ENCODE data around the gene MSTO1.
"Not testable (repeated sequence)": the region's sequence is repeated elsewhere in the genome, so short reads cannot be mapped to it uniquely, and the experiment has no call there.

The MSTO1 gene

DNA sequence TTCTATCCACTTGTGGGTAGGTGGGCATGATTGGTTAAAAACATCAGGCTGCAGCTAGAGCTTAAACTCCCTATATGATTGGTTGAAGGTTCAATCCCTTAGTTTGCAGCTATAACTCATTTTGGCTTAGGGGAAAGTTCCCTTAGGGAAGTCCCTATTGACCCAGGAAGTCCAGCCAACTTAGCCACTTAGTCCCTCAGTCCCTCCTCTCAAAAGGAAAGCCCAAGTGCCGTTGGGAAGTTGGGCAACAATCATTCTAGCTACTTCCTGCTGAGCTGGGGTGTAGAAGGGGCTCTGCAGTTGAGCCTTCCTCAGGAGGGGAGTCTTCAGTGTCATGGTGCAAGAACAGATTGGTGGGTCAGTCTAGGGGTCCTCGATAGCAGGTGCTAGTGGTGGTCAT is 12.2 kb downstream of the MSTO1 start:
- no peak for DNase-seq

DNA sequence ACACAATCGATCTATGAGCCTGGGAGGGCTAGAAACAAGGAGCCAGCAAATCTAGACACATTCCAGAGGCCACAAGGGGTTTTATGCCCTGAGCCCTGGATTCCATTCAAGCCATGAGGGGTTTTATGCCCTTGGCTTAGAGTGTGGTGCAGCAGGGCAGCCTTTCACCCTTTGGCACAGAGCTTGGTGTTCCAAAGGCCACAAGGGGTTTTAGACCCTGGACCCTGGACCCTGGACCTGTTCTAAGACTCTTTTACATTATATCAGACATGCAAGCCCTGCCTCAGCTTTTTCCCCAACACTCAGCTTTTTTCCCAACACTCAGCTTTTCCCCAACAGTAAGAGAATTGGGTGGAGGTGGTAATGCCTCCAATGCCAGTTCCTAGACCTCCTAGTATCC is 13.3 kb downstream of the MSTO1 start:
- no peak for DNase-seq

DNA sequence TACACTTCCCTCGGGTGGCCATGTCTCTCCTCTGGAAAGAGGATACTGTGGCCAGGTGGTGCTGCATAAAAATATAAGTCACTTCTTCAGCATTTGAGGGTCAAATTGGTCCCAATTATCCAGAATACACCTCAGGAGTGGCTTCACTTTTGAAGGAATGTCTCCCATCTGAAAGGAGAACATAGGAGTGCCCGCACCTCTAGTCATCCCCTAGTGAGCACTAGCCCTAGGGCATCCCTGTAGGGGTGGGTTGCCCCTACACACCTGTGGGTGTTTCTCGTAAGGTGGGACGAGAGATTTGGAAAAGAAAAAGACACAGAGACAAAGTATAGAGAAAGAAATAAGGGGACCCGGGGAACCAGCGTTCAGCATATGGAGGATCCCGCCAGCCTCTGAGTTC is 16.4 kb downstream of the MSTO1 start:
- not testable (repeated sequence) for DNase-seq

DNA sequence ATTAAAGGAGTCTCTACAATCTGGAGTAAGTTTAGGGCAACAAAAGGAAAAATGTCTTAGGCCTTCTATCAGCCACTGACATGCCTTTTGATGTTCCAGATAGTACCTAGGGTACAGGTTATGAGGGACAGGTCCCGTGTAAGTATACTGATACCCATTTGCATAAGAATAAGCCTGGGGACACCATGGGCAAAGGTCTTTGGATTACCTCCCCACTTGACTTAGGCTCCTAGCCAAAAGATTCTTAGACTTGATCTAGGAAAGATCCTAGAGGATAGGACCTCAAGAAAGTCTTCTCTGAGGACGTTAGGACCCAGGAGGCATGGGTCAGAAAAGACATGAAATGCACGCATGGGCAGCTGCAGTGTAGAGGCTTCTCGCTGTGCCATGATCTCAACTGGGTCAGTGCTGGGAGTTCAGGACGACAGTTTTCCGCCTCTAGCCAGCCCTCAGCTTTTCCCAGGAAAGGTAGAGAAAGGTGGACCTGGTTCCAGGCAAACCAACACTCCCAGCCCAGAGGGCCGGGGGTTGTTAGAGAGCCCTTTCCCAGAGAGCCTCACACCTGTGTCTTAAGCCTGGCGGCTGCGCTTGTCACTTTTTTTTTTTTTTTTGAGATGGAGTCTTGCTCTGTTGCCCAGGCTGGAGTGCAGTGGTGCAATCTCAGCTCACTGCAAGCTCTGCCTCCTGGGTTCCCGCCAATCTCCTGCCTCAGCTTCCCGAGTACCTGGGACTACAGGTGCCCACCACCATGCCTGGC is 26.6 kb downstream of the MSTO1 start:
- no peak for DNase-seq

DNA sequence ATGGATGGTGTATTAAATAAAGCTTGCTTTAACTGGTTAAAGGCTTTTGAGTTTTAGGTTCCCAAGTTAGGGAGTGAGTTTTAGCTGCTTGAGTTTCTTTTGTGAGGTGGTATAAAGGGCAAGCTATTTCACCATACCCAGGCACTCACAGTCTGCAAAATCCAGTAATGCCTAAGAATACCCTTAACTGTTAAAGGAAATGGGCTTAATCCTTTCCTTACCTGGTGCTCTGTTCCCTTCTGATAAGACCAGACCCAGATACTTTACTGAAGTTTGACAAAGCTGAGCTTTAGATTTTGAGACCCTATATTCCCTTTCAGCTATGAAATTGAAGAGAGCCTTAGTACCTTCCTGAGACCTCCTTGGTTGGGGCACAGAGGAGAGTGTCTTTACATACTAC is 30.3 kb downstream of the MSTO1 start:
- no peak for DNase-seq

DNA sequence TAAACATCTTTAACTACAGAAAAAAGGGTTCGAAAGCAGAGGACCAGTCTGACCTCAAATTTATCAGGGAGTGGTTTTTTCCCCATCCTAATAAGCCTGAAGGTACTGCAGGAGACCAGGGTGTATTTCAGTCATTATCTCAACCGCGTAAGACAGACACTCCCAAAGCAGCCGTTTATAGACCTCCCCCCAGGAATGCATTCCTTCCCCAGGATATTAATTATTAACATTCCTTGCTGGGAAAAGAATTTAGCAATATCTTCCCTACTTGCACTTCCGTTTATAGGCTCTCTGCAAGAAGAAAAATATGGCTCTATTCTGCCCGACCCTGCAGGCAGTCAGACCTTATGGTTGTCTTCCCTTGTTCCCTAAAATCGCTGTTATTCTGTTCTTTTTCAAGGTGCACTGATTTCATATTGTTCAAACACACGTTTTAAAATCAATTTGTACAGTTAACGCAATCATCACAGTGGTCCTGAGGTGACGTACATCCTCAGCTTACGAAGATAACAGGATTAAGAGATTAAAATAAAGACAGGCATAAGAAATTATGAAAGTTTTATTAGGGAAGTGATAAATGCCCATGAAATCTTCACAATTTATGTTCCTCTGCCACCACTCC is 32.7 kb downstream of the MSTO1 start:
- DNase-seq: not testable (repeated sequence)

DNA sequence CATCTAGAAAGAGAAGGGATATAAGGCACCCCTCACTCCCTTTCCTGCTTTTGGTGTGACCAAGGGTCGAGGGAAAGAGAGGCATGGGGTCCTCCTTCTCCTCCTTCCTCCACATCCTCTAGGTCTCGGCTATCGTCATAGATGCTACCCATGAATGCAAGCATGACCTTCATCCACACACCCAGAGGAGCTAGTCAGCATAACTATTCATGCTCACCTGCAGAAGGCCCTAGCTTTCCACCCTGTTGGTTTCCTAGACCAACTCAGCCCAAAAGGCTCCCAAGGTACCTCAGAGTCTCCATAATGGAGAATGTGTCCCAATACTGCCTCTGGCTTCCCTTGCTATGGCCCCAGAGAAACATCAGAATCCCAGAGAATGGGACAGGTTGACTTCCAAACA is 33.2 kb downstream of the MSTO1 start:
- no peak for DNase-seq

DNA sequence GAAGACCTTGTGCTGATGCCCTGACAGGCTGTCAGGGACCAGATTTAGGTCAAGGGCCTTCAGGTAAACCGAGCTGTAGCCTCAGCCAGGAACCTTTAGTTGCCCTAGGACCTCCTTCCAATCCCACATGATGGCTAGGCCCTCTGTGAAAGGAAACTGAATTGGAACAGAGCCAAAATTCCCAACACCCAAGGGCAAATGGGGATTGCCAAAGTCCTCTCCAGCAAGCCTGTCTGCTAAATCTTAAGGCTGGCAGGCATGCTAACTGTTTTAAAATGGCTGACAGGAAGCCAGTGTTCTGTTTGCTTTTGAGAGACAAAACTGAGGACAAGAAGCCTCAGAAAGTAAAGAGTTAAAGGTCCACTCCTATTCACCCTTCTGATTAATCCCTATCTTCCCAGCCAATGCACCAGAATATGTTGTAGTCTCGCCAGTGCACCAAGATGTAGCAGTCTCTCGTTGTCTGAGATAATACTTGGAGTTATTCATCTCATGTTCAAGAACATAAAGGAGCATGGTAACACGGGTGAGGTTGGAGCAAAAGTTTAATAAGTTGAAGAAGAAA is 35.1 kb downstream of the MSTO1 start:
- no peak for DNase-seq

DNA sequence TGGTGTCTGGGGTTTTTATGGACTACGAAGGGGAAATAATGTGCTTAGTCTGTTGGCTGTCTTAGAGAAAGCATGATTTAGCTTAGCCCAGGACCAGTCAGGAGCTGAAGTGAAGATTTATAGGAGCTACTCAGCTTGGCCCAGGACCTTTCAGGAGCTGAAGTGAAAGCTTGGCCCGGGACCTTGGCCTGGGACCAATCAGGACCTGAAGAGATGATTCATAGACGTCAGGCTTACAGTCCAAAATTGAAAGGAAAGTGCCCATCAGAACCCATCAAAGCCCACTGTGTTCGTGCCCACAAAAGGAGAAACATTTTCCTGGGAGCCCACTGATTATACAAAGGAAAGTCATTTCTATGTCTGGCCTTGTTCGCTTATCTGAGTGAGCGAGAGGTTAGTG is 35.6 kb downstream of the MSTO1 start:
- DNase-seq: no peak

DNA sequence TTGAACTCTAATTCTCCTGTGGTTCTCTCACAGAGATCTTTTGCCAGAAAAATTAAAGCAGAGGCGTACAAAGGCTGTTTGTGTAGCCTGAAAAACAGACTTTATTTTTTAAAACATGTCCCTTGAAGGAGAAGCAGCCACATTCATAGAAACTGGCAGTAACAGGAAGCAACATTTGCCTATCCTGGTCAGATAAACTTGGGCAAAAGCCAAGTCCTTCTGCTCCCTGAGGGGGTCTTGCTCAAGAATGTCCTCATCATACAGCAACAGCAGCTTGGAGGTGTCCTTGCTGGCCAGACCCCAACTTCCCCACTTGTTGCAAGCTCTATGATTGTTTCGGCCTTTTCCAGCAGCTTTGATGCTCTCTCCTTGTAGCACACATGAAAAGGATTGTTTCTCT is 36.3 kb downstream of the MSTO1 start:
- DNase-seq: no peak

DNA sequence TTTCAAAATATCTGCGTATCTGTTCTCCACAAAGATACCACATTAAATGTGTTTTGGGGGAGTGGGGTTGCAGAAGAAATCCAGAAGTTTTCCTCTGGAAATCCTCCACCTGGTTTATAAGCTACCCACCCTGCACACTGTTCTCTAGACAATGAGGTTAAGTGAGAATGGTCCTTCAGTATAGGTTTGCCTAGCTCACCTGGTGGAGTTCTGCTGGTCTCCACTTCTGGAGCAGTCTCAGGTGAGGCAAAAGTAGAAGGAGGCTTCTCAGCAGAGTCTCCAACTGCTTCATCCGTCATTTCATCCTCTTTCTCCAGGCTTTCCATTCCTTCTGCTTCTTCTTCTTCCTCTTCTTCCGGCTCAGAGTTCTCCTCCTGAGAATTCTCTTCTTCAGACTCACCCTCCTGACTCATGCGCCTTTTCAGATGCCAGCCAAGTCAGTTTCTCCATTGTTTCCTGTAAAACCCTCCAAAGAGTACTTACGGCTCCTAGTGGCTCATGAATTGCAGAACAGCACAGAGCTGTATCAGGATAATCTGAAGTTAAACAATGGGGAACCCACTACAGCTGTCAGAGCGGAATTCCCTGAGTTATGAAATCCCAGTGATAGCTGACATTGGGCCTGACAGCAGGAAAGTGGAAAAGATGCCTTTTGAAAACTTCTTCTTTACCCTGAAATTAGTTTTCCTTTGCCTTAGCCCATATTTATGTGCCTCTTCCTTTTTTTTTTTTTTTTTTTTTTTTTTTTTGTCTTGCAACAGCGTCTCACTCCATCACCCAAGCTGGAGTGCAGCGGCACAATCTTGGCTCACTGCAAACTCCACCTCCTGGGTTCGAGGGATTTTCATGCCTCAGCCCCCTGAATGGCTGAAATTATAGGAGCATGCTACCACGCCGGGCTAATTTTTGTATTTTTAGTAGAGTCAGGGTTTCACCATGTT is 38.5 kb downstream of the MSTO1 start:
- DNase-seq: no peak

DNA sequence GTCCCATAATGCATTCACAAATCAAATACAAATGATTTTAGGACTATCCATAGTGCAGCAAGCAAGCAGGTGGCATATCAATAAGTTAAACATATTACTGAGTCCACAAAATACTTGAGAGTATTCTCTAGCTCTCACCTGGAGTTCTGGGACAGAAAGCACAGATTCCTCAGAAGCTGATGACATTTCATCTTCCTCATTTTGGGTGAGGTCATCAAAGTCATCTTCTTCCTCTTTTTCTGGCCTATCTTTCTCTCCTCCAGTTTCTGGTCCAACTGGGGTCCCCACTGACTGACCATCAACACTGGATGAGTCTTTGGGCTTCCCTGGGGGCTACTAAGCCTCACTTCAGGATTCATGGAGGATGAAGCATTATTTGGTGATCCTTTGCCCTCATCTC is 39.7 kb downstream of the MSTO1 start:
- no peak for DNase-seq

DNA sequence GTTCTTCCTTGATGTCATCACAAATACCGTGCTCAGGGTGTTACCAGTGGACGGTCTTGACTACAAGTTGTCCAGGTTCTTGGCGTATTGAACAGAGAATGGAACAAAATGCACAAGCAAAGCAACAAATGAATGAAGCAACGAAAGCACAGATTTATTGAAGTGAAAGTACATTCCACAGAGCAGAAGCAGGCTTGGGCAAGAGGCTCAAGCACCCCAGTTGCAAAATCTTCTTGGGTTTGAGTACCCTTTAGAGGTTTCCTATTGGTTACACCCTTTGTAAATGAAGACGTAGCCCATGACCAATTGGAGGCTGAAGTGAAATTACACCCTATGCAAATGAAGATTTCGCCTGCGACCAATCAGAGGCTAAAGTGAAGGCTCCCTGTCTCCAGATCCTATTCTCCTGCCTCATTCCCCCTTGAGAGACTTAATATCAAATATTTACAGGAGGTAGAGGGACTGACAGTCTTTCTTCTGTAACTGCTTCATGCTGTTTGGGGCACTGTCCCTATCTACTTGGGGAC is 40.3 kb downstream of the MSTO1 start:
- no peak for DNase-seq

DNA sequence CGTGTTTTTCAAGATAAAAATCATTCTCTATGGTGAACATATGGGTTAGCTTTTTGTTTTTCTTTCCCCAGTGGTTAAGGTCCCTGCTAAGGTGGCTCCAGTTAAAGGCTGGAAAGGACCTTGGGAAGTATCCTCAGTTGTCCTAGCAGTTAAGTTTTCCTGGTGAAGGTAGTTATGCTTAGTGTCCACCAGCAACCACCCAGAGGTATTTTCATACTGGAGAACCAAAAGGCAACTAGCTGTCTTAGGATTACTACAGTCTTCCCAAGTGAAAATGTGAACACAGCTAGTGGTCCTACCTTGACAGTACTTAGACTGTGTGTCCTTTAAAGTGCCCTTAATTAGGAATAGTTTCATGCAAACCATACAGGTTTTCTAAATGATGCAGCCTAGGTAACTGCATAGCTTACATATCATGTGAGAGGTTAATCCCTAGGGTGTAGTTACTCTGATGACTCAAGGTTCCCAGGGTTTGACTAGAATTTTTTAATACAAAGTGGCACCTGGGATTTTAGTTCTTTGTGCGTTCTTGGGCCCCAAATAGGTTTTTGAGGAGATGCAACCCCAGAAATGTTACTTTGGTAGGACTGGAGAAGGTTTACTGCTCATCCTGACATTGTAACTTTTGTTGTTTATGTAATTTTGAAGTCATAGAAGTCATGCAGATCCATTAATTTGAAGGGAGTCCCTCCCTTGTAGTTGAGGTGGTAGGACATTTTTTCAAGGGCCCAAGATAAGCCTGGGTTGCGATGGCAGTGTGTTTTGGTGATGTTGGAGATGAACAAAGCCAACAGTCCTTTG is 42.0 kb downstream of the MSTO1 start:
- no peak for DNase-seq

DNA sequence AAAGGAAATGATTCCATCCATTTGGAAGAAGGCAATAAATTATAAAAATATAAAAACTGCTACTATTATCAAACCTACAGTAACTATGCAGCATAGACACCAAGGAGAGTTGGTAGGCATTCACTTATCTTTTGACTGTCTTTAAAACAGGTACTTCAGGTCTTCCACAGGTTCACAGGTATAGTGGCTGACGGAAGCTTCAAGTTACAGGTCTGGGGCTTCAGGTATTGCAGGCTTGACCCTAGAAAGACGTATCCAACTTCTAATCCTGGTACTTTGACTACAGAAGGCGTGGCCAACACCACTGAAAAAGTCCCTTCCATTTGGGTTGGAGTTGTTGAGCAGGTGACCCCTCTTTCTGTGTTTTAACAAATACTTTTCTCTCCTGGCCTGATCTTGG is 42.9 kb downstream of the MSTO1 start:
- DNase-seq: no peak

DNA sequence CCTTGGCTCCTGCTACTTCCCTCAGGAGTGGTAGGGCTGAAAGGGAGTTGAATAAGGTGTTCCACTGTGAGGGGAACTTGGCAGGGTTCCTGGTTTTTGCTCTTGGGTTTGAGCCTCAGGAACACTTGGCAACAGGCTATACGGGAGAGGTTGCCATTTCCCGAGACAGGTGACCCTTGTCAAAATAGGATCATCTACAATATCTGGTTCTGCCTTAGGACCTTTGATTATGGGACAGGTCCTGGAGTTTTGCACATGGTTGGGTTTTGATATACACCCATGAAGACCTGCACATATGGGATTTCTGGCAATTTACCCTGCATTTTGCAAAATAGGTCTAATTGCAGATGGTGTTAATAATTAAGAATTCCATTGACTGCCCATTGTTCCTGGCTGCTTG is 47.4 kb downstream of the MSTO1 start:
- DNase-seq: no peak

DNA sequence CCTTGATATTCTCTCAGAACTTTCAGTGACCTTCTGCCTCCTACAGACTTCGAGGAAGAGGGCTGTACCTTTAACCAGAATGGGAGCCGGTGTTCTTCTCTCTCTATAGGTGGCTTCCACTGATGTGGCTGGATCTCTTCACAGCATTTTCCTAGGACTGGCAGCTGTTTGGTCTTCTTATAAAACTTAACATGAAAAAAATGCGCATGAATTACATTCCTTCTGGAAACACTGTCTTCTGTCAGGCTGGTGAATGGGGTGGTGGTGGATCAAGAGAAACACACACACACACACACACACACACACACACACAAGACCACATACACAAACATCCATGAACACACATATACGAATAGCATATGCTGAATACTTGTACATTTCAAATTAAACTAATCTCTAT is 51.2 kb downstream of the MSTO1 start:
- not testable (repeated sequence) for DNase-seq

Data from activated CD4-positive, alpha-beta T cell treated with anti-CD3 and anti-CD28 coated beads, Interleukin-2, amount 50 U/mL, for 48 hours (primary cell).